HepG2 (cell line): ENCODE data around the gene TMEM141. TPM values are rescaled to one million over a fixed set of nuclear protein-coding genes. Genes with fewer than 3 reads are reported as not detected.

Experiments
- ADNP ChIP-seq: sonication (generic); formaldehyde crosslinking; IDR thresholded peaks from 2 replicates; pipeline ENCODE4 v1.4.0; 2020; ENCODE audit warnings: missing genetic modification reagents
- CC2D1A ChIP-seq: sonication (generic); formaldehyde crosslinking; IDR thresholded peaks from 2 replicates; pipeline ENCODE4 v1.8.1; 2023; ENCODE audit warnings: mild to moderate bottlenecking, missing genetic modification reagents
- HNRNPL ChIP-seq: fragments of 200-400 bp; formaldehyde crosslinking; IDR thresholded peaks from 2 replicates; pipeline ENCODE4 v1.6.1; 2017; ENCODE audit warnings: mild to moderate bottlenecking, low read depth, low read length
- ISL2 ChIP-seq: sonication (generic); formaldehyde crosslinking; IDR thresholded peaks from 2 replicates; pipeline ENCODE4 v1.5.0; 2020; ENCODE audit warnings: missing genetic modification reagents
- LCORL ChIP-seq, 2 experiments: fragments of 450-650 bp in 1 of 2; sonication (generic) in 1 of 2; formaldehyde crosslinking in 1 of 2; IDR thresholded peaks; 2 replicates each; pipeline versions ENCODE4 v1.5.0 to v1.6.1; 2017 to 2020; ENCODE audit warnings: antibody characterized with exemption in 1 of 2, missing genetic modification reagents in 1 of 2
- MNT ChIP-seq: fragments of 450-650 bp; IDR thresholded peaks from 2 replicates; pipeline ENCODE4 v1.6.1; 2016
- NFIB ChIP-seq: sonication (generic); formaldehyde crosslinking; IDR thresholded peaks from 2 replicates; pipeline ENCODE4 v1.9.0; 2021; ENCODE audit warnings: missing genetic modification reagents, mild to moderate bottlenecking, borderline replicate concordance
- RARA ChIP-seq: IDR thresholded peaks from 2 replicates; pipeline ENCODE4 v1.6.1; 2016; ENCODE audit warnings: missing genetic modification reagents, missing compliant biosample characterization
- RERE ChIP-seq: IDR thresholded peaks from 2 replicates; pipeline ENCODE4 v1.6.1; 2016; ENCODE audit warnings: low read depth, missing genetic modification reagents, missing compliant biosample characterization
- SP2 ChIP-seq: sonication (generic); formaldehyde crosslinking; IDR thresholded peaks from 2 replicates; pipeline ENCODE4 v1.5.1; 2020; ENCODE audit warnings: mild to moderate bottlenecking, missing genetic modification reagents
- ZNF256 ChIP-seq: sonication (generic); formaldehyde crosslinking; conservative IDR thresholded peaks from 2 replicates; pipeline ENCODE4 v1.4.0; 2020; ENCODE audit warnings: missing genetic modification reagents
- ZNF274 ChIP-seq: sonication (generic); formaldehyde crosslinking; IDR thresholded peaks from 2 replicates; pipeline ENCODE4 v1.5.1; 2020; ENCODE audit warnings: mild to moderate bottlenecking, missing genetic modification reagents
- ZNF318 ChIP-seq: sonication (generic); formaldehyde crosslinking; IDR thresholded peaks from 2 replicates; pipeline ENCODE4 v1.4.0; 2020; ENCODE audit warnings: mild to moderate bottlenecking, missing genetic modification reagents
- ZNF782 ChIP-seq: sonication (generic); formaldehyde crosslinking; IDR thresholded peaks from 2 replicates; pipeline ENCODE4 v1.4.0; 2020; ENCODE audit warnings: missing genetic modification reagents, mild to moderate bottlenecking, borderline replicate concordance
- polyA plus RNA-seq, 8 experiments: library from polyadenylated mRNA; depleted of rRNA in 3 of 8; stranded (reverse) in 7 of 8; unstranded in 1 of 8; fragments of >200 nt; fragmentation: Illumina TruSeq in 4 of 8; extraction: Trizol in 4 of 8; gene quantifications; 2 replicates each; pipeline versions ENCODE4 v1.2.1 to v1.2.3, GENCODE V29; 2011 to 2016; ENCODE audit warnings: low read depth in 4 of 8, missing spikeins in 1 of 8, mixed read lengths in 1 of 8; ENCODE audit not compliant: insufficient read depth in 1 of 8
- total RNA-seq, 5 experiments: library from RNA; depleted of rRNA; stranded (reverse); fragments of >200 nt; fragmentation: Illumina TruSeq; extraction: Trizol; gene quantifications; 2 replicates each; pipeline ENCODE4 v1.2.3, GENCODE V29; 2016; ENCODE audit warnings: low read depth in 1 of 5
- TF ChIP-seq, protein P1 (sequence below): IDR thresholded peaks from 2 replicates; pipeline ENCODE4 v1.6.1; 2016; ENCODE audit warnings: missing genetic modification reagents, missing compliant biosample characterization

TMEM141 gene
- total and polyA plus RNA-seq, 2 of the 13 experiments (the other 11 are each of a cell fraction or from before 2014, with no cell fraction given): 81.0 to 202 TPM

DNA sequence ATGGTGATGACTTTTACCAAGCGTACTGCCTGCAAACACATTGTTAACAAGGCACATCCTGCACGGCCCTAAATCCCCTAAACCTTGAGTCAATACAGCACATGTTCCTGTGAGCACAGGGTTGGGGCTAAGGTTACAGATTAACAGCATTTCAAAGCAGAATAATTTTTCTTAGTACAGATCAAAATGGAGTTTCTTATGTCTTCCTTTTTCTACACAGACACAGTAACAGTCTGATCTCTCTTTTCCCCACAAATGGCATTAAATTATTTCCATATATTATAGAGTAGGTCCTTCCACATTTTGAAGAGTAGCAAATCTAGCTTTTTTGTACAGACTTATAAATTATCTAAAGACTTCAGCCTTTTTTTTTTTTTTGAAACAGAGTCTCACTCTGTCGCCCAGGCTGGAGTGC, 1.6 kb upstream of the TMEM141 start (continued):
- no peak for TF ChIP-seq ZNF318 (CRISPR knock-in tag)
- TF ChIP-seq NFIB (CRISPR knock-in tag): no peak
- TF ChIP-seq ISL2 (CRISPR knock-in tag): 0 out of 2 replicates have a peak, but pooled peaks have one; percentile 25
- TF ChIP-seq ZNF256 (CRISPR knock-in tag): no peak
- peak; percentile 12; the same call in 1 of the 2 replicates for TF ChIP-seq LCORL (IDR thresholded peaks at IDR 0.05)
- TF ChIP-seq LCORL (CRISPR knock-in tag; IDR thresholded peaks at IDR 0.05): no peak
- TF ChIP-seq, protein P1, sequence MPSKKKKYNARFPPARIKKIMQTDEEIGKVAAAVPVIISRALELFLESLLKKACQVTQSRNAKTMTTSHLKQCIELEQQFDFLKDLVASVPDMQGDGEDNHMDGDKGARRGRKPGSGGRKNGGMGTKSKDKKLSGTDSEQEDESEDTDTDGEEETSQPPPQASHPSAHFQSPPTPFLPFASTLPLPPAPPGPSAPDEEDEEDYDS (CRISPR knock-in tag): peak; percentile 92
- no peak for TF ChIP-seq MNT
- TF ChIP-seq SP2 (CRISPR knock-in tag): no peak
- no peak for TF ChIP-seq ADNP (CRISPR knock-in tag)
- TF ChIP-seq RERE (CRISPR knock-in tag): no peak
- TF ChIP-seq RARA (CRISPR knock-in tag): peak; percentile 68
- TF ChIP-seq ZNF274 (CRISPR knock-in tag): no peak
- TF ChIP-seq CC2D1A (CRISPR knock-in tag): no peak
- TF ChIP-seq HNRNPL: no peak
- no peak for TF ChIP-seq ZNF782
